GM12872 (cell line): ENCODE measurements around the gene TMPRSS13.

Experiments used
- CTCF ChIP-seq: IDR thresholded peaks from 3 replicates; pipeline ENCODE4 v1.5.1; 2011; ENCODE audit warnings: low read depth, mild to moderate bottlenecking, low read length, moderate library complexity; ENCODE audit not compliant: insufficient read depth

Gene TMPRSS13

GRCh38 chr11:117906710-117907109, 22.5 kb downstream of the TMPRSS13 start:
- no peak for TF ChIP-seq CTCF

GRCh38 chr11:117906126-117906525, 23.1 kb downstream of the TMPRSS13 start:
- no peak for TF ChIP-seq CTCF

- TF ChIP-seq CTCF: no peak
These were observed 23.7 kb downstream of the TMPRSS13 start for GRCh38 chr11:117905524-117905923.

GRCh38 chr11:117903505-117904382, 25.5 kb downstream of the TMPRSS13 start:
- TF ChIP-seq CTCF: no peak

GRCh38 chr11:117902001-117902845, 27.0 kb downstream of the TMPRSS13 start:
- no peak for TF ChIP-seq CTCF

GRCh38 chr11:117901601-117902000, 27.6 kb downstream of the TMPRSS13 start:
- no peak for TF ChIP-seq CTCF

GRCh38 chr11:117900720-117901440, 28.3 kb downstream of the TMPRSS13 start:
- TF ChIP-seq CTCF: no peak
